H1 (cell line): Measurements from ENCODE around the gene DNAJB8.

Experiments used
- CHD7 ChIP-seq: fragments of 300-600 bp; sonication (generic); IDR thresholded peaks from 2 replicates; pipeline ENCODE4 v1.7.1; 2012; ENCODE audit warnings: low read length, moderate library complexity, mild to moderate bottlenecking, inconsistent platforms; ENCODE audit not compliant: insufficient replicate concordance
- CREB1 ChIP-seq: IDR thresholded peaks from 2 replicates; pipeline ENCODE4 v1.6.1; 2012; ENCODE audit warnings: inconsistent platforms
- POLR2A ChIP-seq, 2 experiments: IDR thresholded peaks; 1 replicate in 1 of 2; 2 replicates in 1 of 2; pipeline ENCODE4 v1.6.1; 2011; ENCODE audit warnings: low read depth in 2 of 2, low read length in 2 of 2, mild to moderate bottlenecking in 2 of 2; ENCODE audit errors: control extremely low read depth in 1 of 2
- POLR2AphosphoS5 ChIP-seq: IDR thresholded peaks from 2 replicates; pipeline ENCODE4 v1.6.1; 2011; ENCODE audit warnings: low read depth, low read length
- RXRA ChIP-seq: IDR thresholded peaks from 2 replicates; pipeline ENCODE4 v1.6.1; 2011; ENCODE audit warnings: low read depth, mild to moderate bottlenecking, low read length, moderate library complexity; ENCODE audit not compliant: insufficient read depth
- TAF1 ChIP-seq: IDR thresholded peaks from 2 replicates; pipeline ENCODE4 v1.6.1; 2011; ENCODE audit warnings: mild to moderate bottlenecking, low read depth, low read length
- TEAD4 ChIP-seq: IDR thresholded peaks from 2 replicates; pipeline ENCODE4 v1.6.1; 2012; ENCODE audit warnings: low read depth, low read length, inconsistent platforms, mixed read lengths
- TF ChIP-seq, protein P1 (sequence below), 3 experiments: IDR thresholded peaks; 1 replicate in 2 of 3; 2 replicates in 1 of 3; pipeline versions ENCODE4 v1.5.1 to v1.6.1; 2011; ENCODE audit warnings: low read length in 3 of 3, mild to moderate bottlenecking in 3 of 3, inconsistent platforms in 2 of 3, low read depth in 1 of 3, moderate library complexity in 1 of 3; ENCODE audit not compliant: insufficient read depth in 1 of 3; ENCODE audit errors: control extremely low read depth in 1 of 3

- no peak for TF ChIP-seq RXRA
- TF ChIP-seq, protein P1, sequence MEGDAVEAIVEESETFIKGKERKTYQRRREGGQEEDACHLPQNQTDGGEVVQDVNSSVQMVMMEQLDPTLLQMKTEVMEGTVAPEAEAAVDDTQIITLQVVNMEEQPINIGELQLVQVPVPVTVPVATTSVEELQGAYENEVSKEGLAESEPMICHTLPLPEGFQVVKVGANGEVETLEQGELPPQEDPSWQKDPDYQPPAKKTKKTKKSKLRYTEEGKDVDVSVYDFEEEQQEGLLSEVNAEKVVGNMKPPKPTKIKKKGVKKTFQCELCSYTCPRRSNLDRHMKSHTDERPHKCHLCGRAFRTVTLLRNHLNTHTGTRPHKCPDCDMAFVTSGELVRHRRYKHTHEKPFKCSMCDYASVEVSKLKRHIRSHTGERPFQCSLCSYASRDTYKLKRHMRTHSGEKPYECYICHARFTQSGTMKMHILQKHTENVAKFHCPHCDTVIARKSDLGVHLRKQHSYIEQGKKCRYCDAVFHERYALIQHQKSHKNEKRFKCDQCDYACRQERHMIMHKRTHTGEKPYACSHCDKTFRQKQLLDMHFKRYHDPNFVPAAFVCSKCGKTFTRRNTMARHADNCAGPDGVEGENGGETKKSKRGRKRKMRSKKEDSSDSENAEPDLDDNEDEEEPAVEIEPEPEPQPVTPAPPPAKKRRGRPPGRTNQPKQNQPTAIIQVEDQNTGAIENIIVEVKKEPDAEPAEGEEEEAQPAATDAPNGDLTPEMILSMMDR (IDR thresholded peaks at IDR 0.05; ENCODE audit: control extremely low read depth in 1 of 3, insufficient read depth in 1 of 3, low read depth in 1 of 3, low read length in 3 of 3), result no peak
- no peak for TF ChIP-seq CHD7
- TF ChIP-seq POLR2A (IDR thresholded peaks at IDR 0.05; ENCODE audit: control extremely low read depth in 1 of 2, low read depth in 2 of 2, low read length in 2 of 2), result no peak
- TF ChIP-seq TEAD4, result no peak
- no peak for TF ChIP-seq TAF1
- no peak for TF ChIP-seq POLR2AphosphoS5
- no peak for TF ChIP-seq CREB1
These were observed 49.3 kb upstream of the DNAJB8 start for GRCh38 chr3:128515967-128516366.
